WERI-Rb-1 (cell line): ENCODE data around the gene PTDSS2.

Experiments
- DNase-seq: peaks from one replicate; pipeline ENCODE4 v3.0.0-alpha.2; 2020
- H3K27ac ChIP-seq: fragments of 250-450 bp; sonication (Bioruptor Pico); 2 replicates; pipeline ENCODE4 v1.5.1; 2020; ENCODE audit warnings: mild to moderate bottlenecking, moderate library complexity
- H3K27me3 ChIP-seq: fragments of 250-450 bp; sonication (Bioruptor Pico); 2 replicates; pipeline ENCODE4 v1.5.1; 2021; ENCODE audit warnings: mild to moderate bottlenecking, low read depth, moderate library complexity; ENCODE audit not compliant: insufficient read depth, severe bottlenecking
- H3K36me3 ChIP-seq: fragments of 250-450 bp; sonication (Bioruptor Pico); 2 replicates; pipeline ENCODE4 v1.5.1; 2020; ENCODE audit warnings: mild to moderate bottlenecking, moderate library complexity
- H3K4me3 ChIP-seq: 2 replicates; pipeline ENCODE4 v1.5.1; 2011; ENCODE audit warnings: low read depth, mild to moderate bottlenecking, control low read depth, low read length
- H3K9me3 ChIP-seq: fragments of 250-450 bp; sonication (Bioruptor Pico); 2 replicates; pipeline ENCODE4 v1.5.1; 2021; ENCODE audit warnings: mild to moderate bottlenecking, moderate library complexity; ENCODE audit not compliant: severe bottlenecking
- CTCF ChIP-seq: IDR thresholded peaks from 2 replicates; pipeline ENCODE4 v1.5.1; 2011; ENCODE audit warnings: low read depth, mild to moderate bottlenecking, control low read depth, inconsistent platforms, low read length

The PTDSS2 gene

GRCh38 chr11:473962-474785, 24.1 kb downstream of the PTDSS2 start:
- no peaks in the 10 kb centered on the region for H3K27me3 ChIP-seq
- DNase-seq, result peak; percentile 94
- H3K27ac ChIP-seq, result peak overlapping the region; percentile 98
- peaks cover 4% of the 10 kb centered on the region for H3K36me3 ChIP-seq
- H3K9me3 ChIP-seq, result no peaks in the 10 kb centered on the region
- no peak for TF ChIP-seq CTCF
- no peak overlapping the region for H3K4me3 ChIP-seq

- TF ChIP-seq CTCF, result no peak
- Histone ChIP-seq H3K36me3 (peaks cover 4% of the 10 kb centered on the region), H3K4me3 (no peak overlapping the region), H3K9me3 (no peaks in the 10 kb centered on the region), H3K27me3 (no peaks in the 10 kb centered on the region), H3K27ac (peak overlapping the region; percentile 85)
- DNase-seq, result no peak
These were observed 24.9 kb downstream of the PTDSS2 start for GRCh38 chr11:474914-475506.

GRCh38 chr11:475941-476340, 25.9 kb downstream of the PTDSS2 start:
- Histone ChIP-seq H3K27me3 (no peaks in the 10 kb centered on the region), H3K9me3 (no peaks in the 10 kb centered on the region), H3K27ac (peak overlapping the region; percentile 56), H3K4me3 (no peak overlapping the region), H3K36me3 (peaks cover 4% of the 10 kb centered on the region)
- TF ChIP-seq CTCF, result no peak
- DNase-seq, result no peak

GRCh38 chr11:476416-476815, 26.3 kb downstream of the PTDSS2 start:
- Histone ChIP-seq H3K4me3 (no peak overlapping the region), H3K27ac (peak overlapping the region; percentile 0; the same call in 1 of the 2 replicates), H3K9me3 (no peaks in the 10 kb centered on the region), H3K27me3 (no peaks in the 10 kb centered on the region), H3K36me3 (peaks cover 4% of the 10 kb centered on the region)
- TF ChIP-seq CTCF, result no peak
- DNase-seq, result no peak

- DNase-seq, result no peak
- no peaks in the 10 kb centered on the region for H3K9me3 ChIP-seq
- no peak overlapping the region for H3K4me3 ChIP-seq
- H3K27ac ChIP-seq, result peak overlapping the region; percentile 28; the same call in 1 of the 2 replicates
- H3K36me3 ChIP-seq, result peaks cover 4% of the 10 kb centered on the region
- no peaks in the 10 kb centered on the region for H3K27me3 ChIP-seq
- TF ChIP-seq CTCF, result no peak
These were observed 27.1 kb downstream of the PTDSS2 start for GRCh38 chr11:477052-477715.
